Measurements from ENCODE around the gene VAMP3. TPM values are rescaled to one million over a fixed set of nuclear protein-coding genes. Genes with fewer than 3 reads are reported as not detected.

The VAMP3 gene
- total RNA-seq, 1 donor from 2014 or later: 21.6 TPM

- intact Hi-C loops (cut with micrococcal nuclease): no loop called here
- peaks cover 15% of the 10 kb centered on the region for H3K27me3 Mint-ChIP-seq (ENCODE audit: low read depth)
- no peak overlapping the region for H3K27ac Mint-ChIP-seq
- no peak for DNase-seq (ENCODE audit: low spot score)
- H3K36me3 Mint-ChIP-seq (ENCODE audit: low read depth): no peaks in the 10 kb centered on the region
- no peaks in the 10 kb centered on the region for H3K9me3 Mint-ChIP-seq
- H3K4me1 Mint-ChIP-seq (ENCODE audit: low read depth): peaks cover 11% of the 10 kb centered on the region
- no peak overlapping the region for H3K4me3 Mint-ChIP-seq (ENCODE audit: low read depth)
These were observed 22.0 kb upstream of the VAMP3 start for GRCh38 chr1:7749126-7749525.

DNA sequence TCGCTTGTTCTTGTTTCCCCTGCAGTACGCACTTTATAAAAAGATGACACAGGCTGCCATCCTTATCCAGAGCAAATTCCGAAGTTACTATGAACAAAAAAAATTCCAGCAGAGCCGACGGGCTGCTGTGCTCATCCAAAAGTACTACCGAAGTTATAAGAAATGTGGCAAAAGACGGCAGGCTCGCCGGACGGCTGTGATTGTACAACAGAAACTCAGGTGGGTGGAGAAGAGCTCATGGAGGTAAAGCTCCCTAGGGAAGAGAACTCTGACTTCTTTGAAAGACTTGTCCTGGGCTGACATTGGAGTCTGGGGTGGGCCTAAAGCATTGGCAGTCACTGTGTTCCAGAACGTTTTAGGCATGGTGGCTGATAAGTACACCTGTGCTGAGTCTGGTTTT, 19.9 kb upstream of the VAMP3 start:
- intact Hi-C loops (cut with micrococcal nuclease): no loop called here
- Mint-ChIP-seq H3K36me3 (ENCODE audit: low read depth) (no peaks in the 10 kb centered on the region), H3K4me1 (ENCODE audit: low read depth) (peaks cover 13% of the 10 kb centered on the region), H3K27ac (no peak overlapping the region), H3K27me3 (ENCODE audit: low read depth) (peaks cover 21% of the 10 kb centered on the region), H3K4me3 (ENCODE audit: low read depth) (no peak overlapping the region), H3K9me3 (no peaks in the 10 kb centered on the region)
- DNase-seq (ENCODE audit: low spot score): no peak

DNA sequence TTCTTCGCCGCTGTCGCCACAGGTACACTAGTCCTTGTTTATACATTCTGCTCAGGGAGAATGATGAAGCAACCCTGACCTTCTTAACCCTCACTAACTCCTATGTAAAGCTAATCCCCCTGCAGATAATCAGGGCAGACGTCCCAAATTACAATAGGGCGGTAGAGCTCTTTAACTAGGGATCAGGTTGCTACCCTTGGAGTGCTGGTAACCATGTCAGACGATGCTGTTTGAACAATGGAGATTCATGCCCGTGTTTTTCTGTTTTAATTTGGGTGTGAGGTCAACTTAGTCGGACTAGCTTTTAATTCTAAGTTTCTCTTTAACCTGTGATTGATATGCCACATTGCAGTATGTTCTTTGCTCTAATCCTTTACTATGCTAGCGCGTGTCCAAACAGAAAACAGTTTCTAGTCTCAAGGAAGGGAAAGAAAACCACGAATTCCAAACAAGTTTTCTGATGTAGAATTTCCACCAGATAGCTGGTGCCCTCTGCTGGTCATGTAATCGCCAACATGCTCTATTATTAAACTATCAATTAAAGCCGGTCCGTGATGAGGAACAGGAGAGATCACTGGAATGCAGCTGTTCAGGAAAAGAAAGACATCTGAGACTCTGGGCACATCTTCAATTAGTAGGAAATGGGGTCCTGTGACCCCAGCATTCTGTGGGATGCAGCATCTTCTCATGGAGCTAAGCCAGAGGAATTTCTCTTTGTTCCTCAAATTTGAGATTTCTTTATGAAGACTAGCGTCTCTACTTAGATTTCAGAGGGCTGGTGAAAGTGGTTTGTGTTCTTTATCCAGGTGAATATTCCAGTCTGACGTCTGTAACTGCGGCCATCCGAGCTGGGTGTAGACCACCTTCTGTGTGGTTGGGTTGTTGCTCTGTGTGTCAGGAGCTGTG, 18.3 kb upstream of the VAMP3 start:
- no peaks in the 10 kb centered on the region for H3K36me3 Mint-ChIP-seq (ENCODE audit: low read depth)
- DNase-seq (ENCODE audit: low spot score): no peak
- H3K27ac Mint-ChIP-seq: no peak overlapping the region
- H3K27me3 Mint-ChIP-seq (ENCODE audit: low read depth): peaks cover 21% of the 10 kb centered on the region
- intact Hi-C loops (cut with micrococcal nuclease): loop anchor here (1.0 kb wide), 1 partner anchor 85 kb away; no protein-coding TSS in a partner anchor
- no peak overlapping the region for H3K4me3 Mint-ChIP-seq (ENCODE audit: low read depth)
- no peaks in the 10 kb centered on the region for H3K9me3 Mint-ChIP-seq
- H3K4me1 Mint-ChIP-seq (ENCODE audit: low read depth): peaks cover 13% of the 10 kb centered on the region

GRCh38 chr1:7753641-7754040, 17.5 kb upstream of the VAMP3 start:
- no peaks in the 10 kb centered on the region for H3K9me3 Mint-ChIP-seq
- H3K36me3 Mint-ChIP-seq (ENCODE audit: low read depth): no peaks in the 10 kb centered on the region
- H3K4me3 Mint-ChIP-seq (ENCODE audit: low read depth): no peak overlapping the region
- H3K27ac Mint-ChIP-seq: no peak overlapping the region
- DNase-seq (ENCODE audit: low spot score): no peak
- peaks cover 23% of the 10 kb centered on the region for H3K27me3 Mint-ChIP-seq (ENCODE audit: low read depth)
- H3K4me1 Mint-ChIP-seq (ENCODE audit: low read depth): peaks cover 13% of the 10 kb centered on the region
- intact Hi-C loops (cut with micrococcal nuclease): loop anchor here (1.0 kb wide), 1 partner anchor 86 kb away; no protein-coding TSS in a partner anchor

DNA sequence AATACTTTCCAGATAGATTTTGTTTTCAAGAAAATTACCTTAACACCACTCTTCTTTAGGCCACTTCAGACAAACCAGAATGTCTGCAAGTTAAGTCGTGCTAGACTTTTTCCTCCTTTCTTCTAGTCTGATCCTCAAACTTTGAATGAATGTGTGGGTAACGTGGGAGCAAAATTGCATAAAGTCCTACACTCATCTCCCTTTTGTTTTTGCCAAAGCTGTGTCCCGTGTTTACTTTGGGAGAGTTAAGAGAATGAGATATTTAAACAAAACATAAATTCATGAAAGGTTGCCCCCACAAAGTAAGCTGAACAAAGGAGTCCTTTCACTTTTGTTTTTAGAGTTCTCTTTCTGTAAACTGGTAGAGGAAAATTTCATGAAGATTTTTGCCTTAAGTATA, 16.9 kb upstream of the VAMP3 start:
- Mint-ChIP-seq H3K4me1 (ENCODE audit: low read depth) (peaks cover 13% of the 10 kb centered on the region), H3K9me3 (no peaks in the 10 kb centered on the region), H3K36me3 (ENCODE audit: low read depth) (no peaks in the 10 kb centered on the region), H3K27ac (no peak overlapping the region), H3K27me3 (ENCODE audit: low read depth) (peaks cover 23% of the 10 kb centered on the region), H3K4me3 (ENCODE audit: low read depth) (no peak overlapping the region)
- intact Hi-C loops (cut with micrococcal nuclease): no loop called here
- no peak for DNase-seq (ENCODE audit: low spot score)

- H3K4me3 Mint-ChIP-seq (ENCODE audit: low read depth): no peak overlapping the region
These were observed 15.6 kb upstream of the VAMP3 start for GRCh38 chr1:7755448-7755847.

GRCh38 chr1:7760245-7760644, 10.9 kb upstream of the VAMP3 start:
- no peaks in the 10 kb centered on the region for H3K36me3 Mint-ChIP-seq (ENCODE audit: low read depth)
- intact Hi-C loops (cut with micrococcal nuclease): no loop called here
- H3K27ac Mint-ChIP-seq: no peak overlapping the region
- no peaks in the 10 kb centered on the region for H3K4me1 Mint-ChIP-seq (ENCODE audit: low read depth)
- no peaks in the 10 kb centered on the region for H3K9me3 Mint-ChIP-seq
- DNase-seq (ENCODE audit: low spot score): no peak
- peaks cover 36% of the 10 kb centered on the region for H3K27me3 Mint-ChIP-seq (ENCODE audit: low read depth)
- no peak overlapping the region for H3K4me3 Mint-ChIP-seq (ENCODE audit: low read depth)

More at GRCh38 chr1:7755448-7755847, 15.6 kb upstream of the VAMP3 start:
- intact Hi-C loops (cut with micrococcal nuclease): no loop called here
- Mint-ChIP-seq H3K36me3 (ENCODE audit: low read depth) (no peaks in the 10 kb centered on the region), H3K9me3 (no peaks in the 10 kb centered on the region), H3K27ac (no peak overlapping the region), H3K27me3 (ENCODE audit: low read depth) (peaks cover 24% of the 10 kb centered on the region), H3K4me1 (ENCODE audit: low read depth) (peaks cover 13% of the 10 kb centered on the region)
- DNase-seq (ENCODE audit: low spot score): no peak

DNA sequence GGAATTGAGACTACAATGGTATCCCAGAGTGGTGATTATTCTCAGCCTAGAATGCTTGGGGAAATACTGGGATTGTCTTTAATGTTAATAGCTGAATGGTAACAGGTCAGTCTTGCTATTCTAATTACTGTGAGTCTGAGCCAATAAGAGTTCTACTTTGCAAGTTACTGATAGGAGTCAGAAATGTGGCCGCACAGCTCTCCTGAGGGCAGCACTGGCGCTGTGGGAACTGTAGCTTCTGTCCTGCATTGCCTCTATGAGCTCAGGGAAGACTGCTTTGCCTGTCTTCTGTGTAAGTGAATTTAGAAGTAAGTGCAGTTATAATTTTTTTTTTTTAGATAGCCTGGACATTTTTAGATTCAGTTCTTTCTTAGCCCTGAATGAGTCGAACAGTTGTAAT, 10.0 kb upstream of the VAMP3 start:
- Mint-ChIP-seq H3K36me3 (ENCODE audit: low read depth) (no peaks in the 10 kb centered on the region), H3K9me3 (no peaks in the 10 kb centered on the region), H3K27me3 (ENCODE audit: low read depth) (peaks cover 33% of the 10 kb centered on the region), H3K4me3 (ENCODE audit: low read depth) (no peak overlapping the region), H3K4me1 (ENCODE audit: low read depth) (no peaks in the 10 kb centered on the region), H3K27ac (no peak overlapping the region)
- intact Hi-C loops (cut with micrococcal nuclease): no loop called here
- DNase-seq (ENCODE audit: low spot score): no peak

- Mint-ChIP-seq H3K36me3 (ENCODE audit: low read depth) (peaks cover 1% of the 10 kb centered on the region), H3K4me1 (ENCODE audit: low read depth) (peaks cover 4% of the 10 kb centered on the region), H3K27ac (no peak overlapping the region), H3K9me3 (no peaks in the 10 kb centered on the region), H3K4me3 (ENCODE audit: low read depth) (no peak overlapping the region), H3K27me3 (ENCODE audit: low read depth) (peaks cover 41% of the 10 kb centered on the region)
- intact Hi-C loops (cut with micrococcal nuclease): no loop called here
- DNase-seq (ENCODE audit: low spot score): no peak
These were observed 3.9 kb upstream of the VAMP3 start for GRCh38 chr1:7767176-7767575.

- H3K27ac Mint-ChIP-seq: no peak overlapping the region
- peaks cover 30% of the 10 kb centered on the region for H3K27me3 Mint-ChIP-seq (ENCODE audit: low read depth)
- intact Hi-C loops (cut with micrococcal nuclease): no loop called here
- peaks cover 15% of the 10 kb centered on the region for H3K4me1 Mint-ChIP-seq (ENCODE audit: low read depth)
- no peak overlapping the region for H3K4me3 Mint-ChIP-seq (ENCODE audit: low read depth)
- peaks cover 13% of the 10 kb centered on the region for H3K36me3 Mint-ChIP-seq (ENCODE audit: low read depth)
- no peaks in the 10 kb centered on the region for H3K9me3 Mint-ChIP-seq
- DNase-seq (ENCODE audit: low spot score): no peak
These were observed 2.5 kb upstream of the VAMP3 start for GRCh38 chr1:7768583-7768982.

DNA sequence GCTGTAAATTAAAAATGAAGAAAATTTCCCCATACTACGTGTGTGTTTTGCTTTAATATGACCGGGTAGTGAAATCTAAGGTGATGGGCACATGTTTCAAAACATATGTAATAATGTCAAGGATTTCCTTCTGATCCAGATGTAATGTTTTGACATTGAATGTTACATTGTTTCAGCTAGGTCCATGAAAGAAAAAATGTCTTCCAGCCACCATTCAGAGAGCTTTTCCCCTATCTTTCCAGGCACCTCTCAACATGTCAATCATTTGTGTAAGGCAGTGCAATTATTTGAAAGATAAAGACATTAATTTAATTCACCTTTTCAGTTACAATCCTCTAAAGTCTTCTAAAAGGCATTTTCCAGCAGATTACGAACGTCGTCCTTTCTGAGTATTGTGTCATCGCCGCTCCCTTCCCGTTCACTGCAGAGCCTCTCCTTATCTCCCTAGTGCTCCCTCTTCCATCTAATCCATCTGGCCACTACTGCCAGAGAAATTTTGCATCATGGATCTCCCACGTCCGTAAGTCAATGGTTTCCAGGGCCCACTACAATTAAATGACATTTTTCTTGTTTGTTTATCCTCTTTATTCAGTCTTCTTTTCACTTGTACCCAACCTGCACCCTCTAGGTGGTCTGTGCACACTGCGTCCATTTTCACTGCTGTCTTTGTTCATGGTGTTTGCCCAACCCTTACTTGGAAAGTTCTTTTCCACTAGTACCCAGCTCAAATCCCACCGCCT, 1.3 kb upstream of the VAMP3 start:
- peaks cover 20% of the 10 kb centered on the region for H3K4me1 Mint-ChIP-seq (ENCODE audit: low read depth)
- no peak for DNase-seq (ENCODE audit: low spot score)
- H3K27me3 Mint-ChIP-seq (ENCODE audit: low read depth): peaks cover 27% of the 10 kb centered on the region
- peaks cover 23% of the 10 kb centered on the region for H3K36me3 Mint-ChIP-seq (ENCODE audit: low read depth)
- peak overlapping the region; percentile 13 for H3K4me3 Mint-ChIP-seq (ENCODE audit: low read depth)
- H3K9me3 Mint-ChIP-seq: no peaks in the 10 kb centered on the region
- no peak overlapping the region for H3K27ac Mint-ChIP-seq
- intact Hi-C loops (cut with micrococcal nuclease): no loop called here

DNA sequence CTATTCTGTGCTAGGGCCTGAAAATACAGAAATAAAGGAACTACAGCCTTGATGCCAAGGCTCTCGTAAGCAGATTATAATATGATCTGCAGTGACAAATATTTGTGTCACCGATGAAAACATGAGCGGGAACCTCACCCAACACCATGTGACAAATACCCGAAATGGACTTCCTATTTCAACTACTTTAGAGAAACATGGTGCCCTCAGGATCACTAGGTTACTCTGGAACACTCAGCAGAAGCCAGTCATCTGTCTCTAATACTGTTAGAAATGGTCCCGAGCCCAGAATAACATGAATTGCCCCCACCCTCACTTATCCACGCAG, 463 bp upstream of the VAMP3 start:
- peak overlapping the region; percentile 89 for H3K4me3 Mint-ChIP-seq (ENCODE audit: low read depth)
- no peaks in the 10 kb centered on the region for H3K9me3 Mint-ChIP-seq
- H3K27me3 Mint-ChIP-seq (ENCODE audit: low read depth): peaks cover 24% of the 10 kb centered on the region
- peaks cover 20% of the 10 kb centered on the region for H3K4me1 Mint-ChIP-seq (ENCODE audit: low read depth)
- intact Hi-C loops (cut with micrococcal nuclease): no loop called here
- peaks cover 26% of the 10 kb centered on the region for H3K36me3 Mint-ChIP-seq (ENCODE audit: low read depth)
- no peak for DNase-seq (ENCODE audit: low spot score)
- H3K27ac Mint-ChIP-seq: peak overlapping the region; percentile 74

GRCh38 chr1:7771823-7772299, 765 bp downstream of the VAMP3 start:
- Mint-ChIP-seq H3K27me3 (ENCODE audit: low read depth) (peaks cover 21% of the 10 kb centered on the region), H3K4me1 (ENCODE audit: low read depth) (peaks cover 20% of the 10 kb centered on the region), H3K36me3 (ENCODE audit: low read depth) (peaks cover 35% of the 10 kb centered on the region), H3K9me3 (no peaks in the 10 kb centered on the region), H3K27ac (peak overlapping the region; percentile 55), H3K4me3 (ENCODE audit: low read depth) (peak overlapping the region; percentile 89)
- no peak for DNase-seq (ENCODE audit: low spot score)
- intact Hi-C loops (cut with micrococcal nuclease): loop anchor here (1.0 kb wide), 1 partner anchor 11 kb away; no protein-coding TSS in a partner anchor
